ENCODE measurements around the gene ITGB8. TPM values are rescaled to one million over a fixed set of nuclear protein-coding genes. Genes with fewer than 3 reads are reported as not detected.

Gene ITGB8
- total RNA-seq, 4 donors from 2014 or later: 199 to 606 (median 388) TPM

DNA sequence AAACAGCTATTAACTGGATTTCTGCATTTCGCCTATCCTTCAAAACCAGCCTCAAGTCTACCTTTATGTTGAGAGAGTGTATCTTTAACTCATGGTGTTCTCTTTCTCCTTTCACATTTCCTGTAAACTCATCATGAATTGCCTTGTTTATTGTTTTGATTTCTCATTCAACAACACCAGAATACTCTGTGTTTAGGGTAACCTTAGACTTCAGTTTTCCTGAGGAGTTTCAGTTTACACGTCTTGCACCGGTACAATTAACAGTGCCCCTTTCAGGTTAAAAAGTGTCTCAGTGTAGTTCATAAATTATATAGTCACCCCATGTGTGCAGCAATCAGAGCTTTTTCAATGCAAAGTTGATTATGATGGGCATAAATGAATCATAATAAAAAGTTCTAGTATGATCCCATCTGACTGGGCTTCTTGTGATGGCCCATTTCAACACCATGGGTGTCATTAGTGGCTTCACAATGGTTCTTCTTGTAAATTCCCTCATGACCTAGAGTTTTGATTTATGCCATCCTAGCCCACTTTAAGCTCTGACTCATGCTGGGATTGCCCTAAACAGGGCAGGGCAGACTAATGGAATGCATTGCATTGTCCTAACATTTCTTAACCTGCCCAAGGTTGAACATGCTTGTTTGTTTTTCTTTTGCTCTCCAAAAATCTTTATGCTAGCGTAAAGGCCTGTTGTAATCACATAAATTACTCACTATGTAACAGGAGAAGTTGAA lies 22.0 kb downstream of the ITGB8 start:
- peak overlapping the region; percentile 58 to 98 (median 81) for H3K27ac ChIP-seq
- peaks cover 0 to 68% (median 11%) of the 10 kb centered on the region in 4 donors for H3K4me1 ChIP-seq
- TF ChIP-seq EP300 (IDR thresholded peaks at IDR 0.05) (no peak), POLR2A (IDR thresholded peaks at IDR 0.05) (no peak)
- TF ChIP-seq, protein P1, sequence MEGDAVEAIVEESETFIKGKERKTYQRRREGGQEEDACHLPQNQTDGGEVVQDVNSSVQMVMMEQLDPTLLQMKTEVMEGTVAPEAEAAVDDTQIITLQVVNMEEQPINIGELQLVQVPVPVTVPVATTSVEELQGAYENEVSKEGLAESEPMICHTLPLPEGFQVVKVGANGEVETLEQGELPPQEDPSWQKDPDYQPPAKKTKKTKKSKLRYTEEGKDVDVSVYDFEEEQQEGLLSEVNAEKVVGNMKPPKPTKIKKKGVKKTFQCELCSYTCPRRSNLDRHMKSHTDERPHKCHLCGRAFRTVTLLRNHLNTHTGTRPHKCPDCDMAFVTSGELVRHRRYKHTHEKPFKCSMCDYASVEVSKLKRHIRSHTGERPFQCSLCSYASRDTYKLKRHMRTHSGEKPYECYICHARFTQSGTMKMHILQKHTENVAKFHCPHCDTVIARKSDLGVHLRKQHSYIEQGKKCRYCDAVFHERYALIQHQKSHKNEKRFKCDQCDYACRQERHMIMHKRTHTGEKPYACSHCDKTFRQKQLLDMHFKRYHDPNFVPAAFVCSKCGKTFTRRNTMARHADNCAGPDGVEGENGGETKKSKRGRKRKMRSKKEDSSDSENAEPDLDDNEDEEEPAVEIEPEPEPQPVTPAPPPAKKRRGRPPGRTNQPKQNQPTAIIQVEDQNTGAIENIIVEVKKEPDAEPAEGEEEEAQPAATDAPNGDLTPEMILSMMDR (IDR thresholded peaks at IDR 0.05): no peak
- WGBS, 2 donors: 58 to 62% methylated on average over 4 of the region's 4 CpGs
- no peak overlapping the region for H3K4me3 ChIP-seq
- H3K27me3 ChIP-seq: no peaks in the 10 kb centered on the region
- no peaks in the 10 kb centered on the region for H3K9me3 ChIP-seq
- no peak for DNase-seq (ENCODE audit: low spot score in 2 of 2)
- H3K36me3 ChIP-seq: peaks cover 0 to 5% (median 0%) of the 10 kb centered on the region in 3 donors

DNA sequence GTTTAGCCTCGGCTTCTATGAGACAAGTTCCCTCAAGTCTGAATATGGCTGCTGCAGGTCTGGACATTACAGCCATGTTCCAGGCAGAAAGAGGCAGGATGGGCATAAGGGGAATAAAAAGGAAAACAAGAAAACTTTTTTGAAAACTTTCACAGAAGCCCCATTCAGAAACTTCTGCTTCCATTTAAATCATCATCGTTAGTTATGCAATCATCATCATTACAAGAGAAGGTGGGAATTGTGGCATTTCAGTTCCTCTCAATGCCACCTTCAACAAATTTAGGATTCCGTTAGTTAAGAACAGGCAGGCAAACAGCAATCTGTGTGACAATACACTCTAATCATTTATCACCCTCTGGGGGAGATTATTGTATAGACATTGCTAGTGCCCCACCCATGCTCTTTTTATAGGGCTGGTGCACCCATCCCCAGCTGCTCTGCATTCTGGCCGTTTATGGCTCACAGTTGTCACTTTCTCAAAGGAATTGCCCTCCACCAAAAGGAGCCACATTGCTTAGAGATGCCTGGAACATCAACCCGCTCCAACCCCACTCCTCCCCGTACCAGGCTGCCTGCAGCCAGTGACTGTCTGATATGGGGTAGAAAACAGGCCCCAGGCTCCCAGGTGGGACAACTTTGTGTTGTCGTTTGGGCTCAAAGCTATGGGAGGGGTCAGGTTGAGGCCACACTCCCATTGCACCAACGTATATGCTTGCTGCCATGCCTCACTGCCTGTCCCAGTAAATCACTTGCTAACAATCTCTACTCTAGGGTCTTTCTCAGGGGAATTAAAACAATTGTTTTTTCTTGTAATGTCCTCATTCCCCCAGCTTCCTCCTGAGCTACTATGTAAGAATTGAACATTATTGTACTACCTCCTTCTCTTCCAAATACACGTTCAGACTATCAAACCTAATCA lies 24.2 kb downstream of the ITGB8 start:
- TF ChIP-seq, protein P1 (IDR thresholded peaks at IDR 0.05): no peak
- TF ChIP-seq EP300 (IDR thresholded peaks at IDR 0.05) (no peak), POLR2A (IDR thresholded peaks at IDR 0.05) (no peak)
- no peak overlapping the region for H3K4me3 ChIP-seq
- H3K27ac ChIP-seq: peak overlapping the region in 3 of 4 donors; percentile 44 to 82 (median 77)
- no peaks in the 10 kb centered on the region for H3K36me3 ChIP-seq
- H3K9me3 ChIP-seq: no peaks in the 10 kb centered on the region
- H3K4me1 ChIP-seq: peaks cover 0 to 80% (median 15%) of the 10 kb centered on the region in 4 donors
- H3K27me3 ChIP-seq: no peaks in the 10 kb centered on the region
- no peak for DNase-seq (ENCODE audit: low spot score in 2 of 2)
- WGBS, 2 donors: 54 to 59% methylated on average over 9 of the region's 9 CpGs

DNA sequence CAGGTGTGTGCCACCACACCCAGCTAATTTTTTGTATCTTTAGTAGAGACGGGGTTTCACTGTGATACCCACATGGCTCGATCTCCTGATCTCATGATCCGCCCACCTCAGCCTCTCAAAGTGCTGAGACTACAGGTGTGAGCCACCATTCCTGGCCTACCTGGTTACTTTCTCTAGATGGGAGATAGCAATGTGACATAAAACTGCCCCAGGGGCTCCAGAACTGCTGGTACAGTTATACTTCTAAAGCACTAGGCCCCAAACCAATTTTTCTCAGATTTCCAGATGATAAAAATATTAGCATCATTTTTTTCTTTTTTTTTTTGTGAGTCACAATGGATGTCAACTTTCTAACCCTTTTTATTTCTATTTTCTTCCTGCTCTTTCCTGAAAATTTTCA lies 27.4 kb downstream of the ITGB8 start:
- Histone ChIP-seq H3K27me3 (no peaks in the 10 kb centered on the region), H3K9me3 (no peaks in the 10 kb centered on the region), H3K27ac (peak overlapping the region in 2 of 4 donors; percentile 74 to 75), H3K36me3 (no peaks in the 10 kb centered on the region), H3K4me3 (no peak overlapping the region), H3K4me1 (peaks cover 0 to 74% (median 15%) of the 10 kb centered on the region in 4 donors)
- 92 to 93% methylated on average over 3 of the region's 3 CpGs for WGBS, 2 donors
- DNase-seq (ENCODE audit: low spot score in 2 of 2): no peak
- TF ChIP-seq, protein P1 (IDR thresholded peaks at IDR 0.05): no peak
- no peak for TF ChIP-seq EP300 (IDR thresholded peaks at IDR 0.05)
- TF ChIP-seq POLR2A (IDR thresholded peaks at IDR 0.05): no peak

DNA sequence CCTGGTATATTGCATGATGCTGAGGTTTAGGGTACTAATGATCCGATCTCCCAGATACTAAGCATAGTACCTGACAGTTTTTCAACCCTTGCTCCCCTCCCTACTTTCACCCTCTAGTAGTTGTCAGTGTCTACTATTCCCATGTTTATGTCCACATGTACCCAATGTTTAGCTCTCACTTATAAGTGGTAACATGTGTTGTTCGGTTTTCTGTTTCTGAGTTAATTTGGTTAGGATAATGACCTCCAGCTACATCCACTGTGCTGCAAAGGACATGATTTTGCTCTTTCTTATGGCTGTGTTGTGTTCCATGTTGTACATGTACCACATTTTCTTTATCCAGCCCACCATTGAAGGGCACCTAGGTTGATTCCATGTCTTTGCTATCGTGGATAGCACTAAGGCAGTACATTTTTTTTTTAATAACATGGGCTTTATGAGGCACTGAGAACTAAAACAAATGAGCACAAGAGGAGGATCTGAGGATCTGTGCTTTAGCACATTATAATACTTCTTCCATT lies 28.1 kb downstream of the ITGB8 start:
- TF ChIP-seq, protein P1 (IDR thresholded peaks at IDR 0.05): no peak
- TF ChIP-seq EP300 (IDR thresholded peaks at IDR 0.05) (no peak), POLR2A (IDR thresholded peaks at IDR 0.05) (no peak)

More for the DNA sequence above, 28.1 kb downstream of the ITGB8 start:
- Histone ChIP-seq H3K9me3 (no peaks in the 10 kb centered on the region), H3K4me3 (no peak overlapping the region), H3K4me1 (peaks cover 0 to 77% (median 19%) of the 10 kb centered on the region in 4 donors), H3K27me3 (no peaks in the 10 kb centered on the region), H3K36me3 (no peaks in the 10 kb centered on the region), H3K27ac (peak overlapping the region in 2 of 4 donors; percentile 74 to 75)
- no peak for DNase-seq (ENCODE audit: low spot score in 2 of 2)
- 72 to 76% methylated on average over 3 of the region's 3 CpGs for WGBS, 2 donors

Measured in tibial nerve (tissue), 4 donors.